Tibial artery (tissue), 4 donors: Measurements from ENCODE around the gene TMEM231.
A peak's percentile ranks its signal among the peaks of the same experiment; 100 is the strongest.

Source experiments
- DNase-seq, 2 donors: peaks; one replicate each; pipeline ENCODE4 v3.0.0-alpha.2; 2019
- H3K27ac ChIP-seq, 2 donors: fragments of 200-600 bp; sonication (generic) in 1 of 2; 1 replicate in 1 of 2; 2 replicates in 1 of 2; pipeline ENCODE4 v1.5.1; 2018 to 2019; ENCODE audit warnings: mild to moderate bottlenecking in 1 of 2
- H3K27me3 ChIP-seq, 2 donors: fragments of 200-600 bp; sonication (generic) in 1 of 2; one replicate each; pipeline versions ENCODE4 v1.5.1 to v1.6.0; 2016 to 2019
- H3K36me3 ChIP-seq, 3 donors: fragments of 200-600 bp; sonication (generic) in 2 of 3; one replicate each; pipeline ENCODE4 v1.5.1; 2016 to 2019; ENCODE audit warnings: mild to moderate bottlenecking in 2 of 3
- H3K4me1 ChIP-seq, 4 donors: fragments of 200-600 bp; sonication (generic) in 2 of 4; 1 replicate in 3 of 4; 2 replicates in 1 of 4; pipeline ENCODE4 v1.5.1; 2016 to 2019
- H3K4me3 ChIP-seq, 2 donors: fragments of 200-600 bp; sonication (generic) in 1 of 2; 1 replicate in 1 of 2; 2 replicates in 1 of 2; pipeline ENCODE4 v1.5.1; 2018 to 2019; ENCODE audit warnings: mild to moderate bottlenecking in 2 of 2
- H3K9me3 ChIP-seq, 3 donors: fragments of 200-600 bp; sonication (generic) in 1 of 3; one replicate each; pipeline ENCODE4 v1.5.1; 2016 to 2019
- intact Hi-C: fragments of 100-400 bp; cut with DNase I; formaldehyde crosslinking; loops from one replicate; pipeline ENCODE4 v1.15.0; 2023; ENCODE audit warnings: low total_unique reads
- TF ChIP-seq, protein P1 (sequence below), 2 experiments: fragments of 200-600 bp in 1 of 2; fragments of 450-650 bp in 1 of 2; IDR thresholded peaks; one replicate each; pipeline ENCODE4 v1.5.1; 2017 to 2019; ENCODE audit warnings: antibody characterized with exemption in 2 of 2, mild to moderate bottlenecking in 1 of 2, moderate library complexity in 1 of 2

TMEM231 gene

DNA sequence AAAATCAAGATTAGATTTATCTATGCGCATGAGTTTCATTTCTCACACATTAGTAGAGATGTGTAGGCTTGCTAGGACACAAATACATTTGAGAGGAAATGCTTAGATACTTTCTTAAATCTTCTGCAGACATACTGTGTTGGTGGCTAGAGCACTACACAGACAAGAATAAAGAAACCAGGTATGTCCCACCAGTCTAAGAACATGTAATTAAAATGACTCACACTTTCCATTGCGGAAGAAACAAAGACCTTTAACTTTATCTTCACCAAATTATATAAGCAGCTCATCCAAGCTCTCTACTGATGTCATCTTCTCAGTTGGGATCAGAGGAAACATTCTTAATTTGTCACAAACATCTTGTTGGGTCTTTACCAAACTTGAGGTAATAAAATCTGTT, 22.7 kb upstream of the TMEM231 start:
- H3K9me3 ChIP-seq = no peaks in the 10 kb centered on the region
- H3K36me3 ChIP-seq = peaks cover 39 to 65% (median 57%) of the 10 kb centered on the region in 3 donors
- intact Hi-C loops = no loop called here

GRCh38 chr16:75578212-75578611, 22.2 kb upstream of the TMEM231 start:
- intact Hi-C loops = no loop called here
- TF ChIP-seq, protein P1, sequence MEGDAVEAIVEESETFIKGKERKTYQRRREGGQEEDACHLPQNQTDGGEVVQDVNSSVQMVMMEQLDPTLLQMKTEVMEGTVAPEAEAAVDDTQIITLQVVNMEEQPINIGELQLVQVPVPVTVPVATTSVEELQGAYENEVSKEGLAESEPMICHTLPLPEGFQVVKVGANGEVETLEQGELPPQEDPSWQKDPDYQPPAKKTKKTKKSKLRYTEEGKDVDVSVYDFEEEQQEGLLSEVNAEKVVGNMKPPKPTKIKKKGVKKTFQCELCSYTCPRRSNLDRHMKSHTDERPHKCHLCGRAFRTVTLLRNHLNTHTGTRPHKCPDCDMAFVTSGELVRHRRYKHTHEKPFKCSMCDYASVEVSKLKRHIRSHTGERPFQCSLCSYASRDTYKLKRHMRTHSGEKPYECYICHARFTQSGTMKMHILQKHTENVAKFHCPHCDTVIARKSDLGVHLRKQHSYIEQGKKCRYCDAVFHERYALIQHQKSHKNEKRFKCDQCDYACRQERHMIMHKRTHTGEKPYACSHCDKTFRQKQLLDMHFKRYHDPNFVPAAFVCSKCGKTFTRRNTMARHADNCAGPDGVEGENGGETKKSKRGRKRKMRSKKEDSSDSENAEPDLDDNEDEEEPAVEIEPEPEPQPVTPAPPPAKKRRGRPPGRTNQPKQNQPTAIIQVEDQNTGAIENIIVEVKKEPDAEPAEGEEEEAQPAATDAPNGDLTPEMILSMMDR (IDR thresholded peaks at IDR 0.05) = no peak
- peak in 1 of 2 donors; percentile 28 for DNase-seq
- Histone ChIP-seq H3K4me3 (no peak overlapping the region), H3K27ac (no peak overlapping the region), H3K4me1 (peaks cover 0 to 4% (median under 1%) of the 10 kb centered on the region in 4 donors), H3K36me3 (peaks cover 41 to 70% (median 62%) of the 10 kb centered on the region in 3 donors), H3K27me3 (no peaks in the 10 kb centered on the region), H3K9me3 (no peaks in the 10 kb centered on the region)

More for the DNA sequence above, 22.7 kb upstream of the TMEM231 start:
- no peak overlapping the region for H3K4me3 ChIP-seq
- H3K4me1 ChIP-seq = no peaks in the 10 kb centered on the region
- TF ChIP-seq, protein P1 (IDR thresholded peaks at IDR 0.05) = no peak
- H3K27ac ChIP-seq = no peak overlapping the region
- no peak for DNase-seq
- no peaks in the 10 kb centered on the region for H3K27me3 ChIP-seq

- Histone ChIP-seq H3K4me3 (no peak overlapping the region), H3K36me3 (peaks cover 59 to 89% (median 77%) of the 10 kb centered on the region in 3 donors), H3K4me1 (peaks cover 0 to 18% (median 8%) of the 10 kb centered on the region in 4 donors), H3K9me3 (no peaks in the 10 kb centered on the region), H3K27me3 (no peaks in the 10 kb centered on the region), H3K27ac (no peak overlapping the region)
- peak in 1 of 2 donors; percentile 5 for DNase-seq
- TF ChIP-seq, protein P1 (IDR thresholded peaks at IDR 0.05) = no peak
- intact Hi-C loops = no loop called here
Measured at GRCh38 chr16:75576384-75576811, 20.3 kb upstream of the TMEM231 start.

DNA sequence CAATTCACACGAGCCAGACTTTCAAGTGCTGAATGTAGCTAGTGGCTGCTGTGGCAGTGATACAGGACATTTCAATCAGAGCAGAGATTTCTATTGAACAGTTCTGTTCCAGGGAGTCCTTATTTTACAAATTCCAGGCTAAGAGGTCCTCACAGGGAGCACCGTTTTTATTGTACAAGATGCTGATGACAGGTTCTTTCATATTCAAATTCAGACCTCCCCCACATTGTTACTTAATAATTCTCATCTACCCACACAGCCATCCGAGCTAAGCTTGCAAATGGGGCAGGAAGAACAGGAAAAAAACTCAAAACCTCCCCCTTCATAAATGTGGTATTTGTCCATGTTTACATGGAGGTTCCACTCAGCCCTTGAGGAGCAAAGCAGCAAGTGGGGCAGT, 19.9 kb upstream of the TMEM231 start:
- Histone ChIP-seq H3K27ac (no peak overlapping the region), H3K4me3 (no peak overlapping the region), H3K9me3 (no peaks in the 10 kb centered on the region), H3K27me3 (no peaks in the 10 kb centered on the region), H3K4me1 (peaks cover 0 to 22% (median 9%) of the 10 kb centered on the region in 4 donors), H3K36me3 (peaks cover 64 to 93% (median 82%) of the 10 kb centered on the region in 3 donors)
- intact Hi-C loops = no loop called here
- no peak for DNase-seq
- TF ChIP-seq, protein P1 (IDR thresholded peaks at IDR 0.05) = no peak

DNA sequence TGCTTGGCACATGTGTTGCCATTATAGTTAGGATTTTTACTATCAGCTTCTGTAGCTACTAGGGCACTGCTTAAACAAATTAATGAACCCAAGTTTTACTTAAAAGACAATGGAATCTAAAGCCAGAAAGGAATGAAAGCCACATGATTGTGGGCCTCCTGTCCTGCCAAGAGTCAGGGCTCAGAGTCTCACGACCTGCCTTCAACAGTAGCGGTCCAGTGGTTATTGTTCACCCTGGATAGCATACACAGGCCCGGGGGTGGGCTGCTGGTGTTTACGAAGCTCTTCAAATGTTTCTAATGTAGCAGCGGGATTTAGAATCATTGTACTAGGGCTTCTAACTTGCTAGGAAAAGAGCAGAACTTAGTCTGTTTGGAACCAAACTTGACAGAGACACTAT, 17.9 kb upstream of the TMEM231 start:
- TF ChIP-seq, protein P1 (IDR thresholded peaks at IDR 0.05) = no peak
- intact Hi-C loops = no loop called here
- Histone ChIP-seq H3K36me3 (peaks cover 77 to 98% (median 89%) of the 10 kb centered on the region in 3 donors), H3K4me3 (no peak overlapping the region), H3K4me1 (peaks cover 0 to 42% (median 23%) of the 10 kb centered on the region in 4 donors), H3K27ac (no peak overlapping the region), H3K27me3 (no peaks in the 10 kb centered on the region), H3K9me3 (no peaks in the 10 kb centered on the region)
- DNase-seq = no peak
